ENCODE measurements around the gene ST3GAL3.
A peak's percentile ranks its signal among the peaks of the same experiment; 100 is the strongest.

ST3GAL3 gene

DNA sequence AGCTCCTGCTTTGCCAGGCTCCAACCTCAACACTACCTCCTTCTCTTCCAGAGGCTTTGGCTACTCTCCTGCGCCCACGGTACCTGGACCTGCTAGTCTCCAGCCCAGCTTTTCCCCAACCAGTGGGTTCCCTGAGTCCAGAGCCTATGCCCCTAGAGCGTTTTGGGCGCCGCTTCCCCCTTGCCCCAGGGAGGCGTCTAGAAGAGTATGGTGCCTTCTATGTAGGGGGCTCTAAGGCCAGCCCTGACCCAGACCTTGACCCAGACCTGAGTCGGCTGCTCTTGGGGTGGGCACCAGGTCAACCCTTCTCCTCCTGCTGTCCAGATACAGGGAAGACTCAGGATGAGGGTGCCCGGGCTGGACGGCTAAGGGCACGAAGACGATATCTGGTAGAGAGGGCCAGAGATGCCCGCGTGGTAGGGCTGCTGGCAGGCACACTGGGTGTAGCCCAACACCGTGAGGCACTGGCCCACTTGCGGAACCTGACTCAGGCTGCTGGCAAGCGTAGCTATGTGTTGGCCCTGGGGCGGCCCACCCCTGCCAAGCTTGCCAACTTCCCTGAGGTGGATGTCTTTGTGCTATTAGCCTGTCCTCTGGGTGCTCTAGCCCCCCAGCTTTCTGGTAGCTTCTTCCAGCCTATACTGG, 264.1 kb downstream of the ST3GAL3 start:
- Histone ChIP-seq H3K4me1 (ENCODE audit: control insufficient read depth, insufficient read depth, low read length) (no peaks in the 10 kb centered on the region), H3K9me3 (ENCODE audit: control insufficient read depth, insufficient read depth, low read depth, low read length) (no peaks in the 10 kb centered on the region), H3K36me3 (ENCODE audit: control insufficient read depth in 2 of 2, insufficient read depth in 1 of 2, low read length in 2 of 2) (peaks cover 0 to 52% of the 10 kb centered on the region in 2 experiments; a peak in 1 of 3 replicates), H3K27ac (ENCODE audit: extremely low read depth, low read depth, low read length) (no peak overlapping the region), H3K4me3 (ENCODE audit: low read depth, low read length) (no peak overlapping the region)
- POLR2A ChIA-PET = interaction anchor here (1.7 kb wide), 1 partner anchor 321 kb away, joined by 5 read pairs; the partner anchor contains the start of gene KDM4A
- CTCF ChIA-PET = interaction anchor here (0.6 to 1.2 kb wide), 5 partner anchors 36 to 699 kb away, joined by 3 to 7 read pairs (median 3); no protein-coding TSS in a partner anchor
- TF ChIP-seq ZNF292 (tag by site-specific recombination; IDR thresholded peaks at IDR 0.05; ENCODE audit: borderline replicate concordance, low read depth) (no peak), ZEB2 (tag by site-specific recombination; IDR thresholded peaks at IDR 0.05) (no peak), REPIN1 (tag by site-specific recombination; IDR thresholded peaks at IDR 0.05; ENCODE audit: low read depth) (no peak), ZNF433 (tag by site-specific recombination; IDR thresholded peaks at IDR 0.05; ENCODE audit: low read depth) (no peak), HOXA7 (CRISPR knock-in tag; IDR thresholded peaks at IDR 0.05; ENCODE audit: borderline replicate concordance) (no peak), KLF16 (tag by site-specific recombination; IDR thresholded peaks at IDR 0.05) (no peak), ZNF354C (tag by site-specific recombination; IDR thresholded peaks at IDR 0.05; ENCODE audit: borderline replicate concordance, low read depth) (no peak), ZNF132 (tag by site-specific recombination; IDR thresholded peaks at IDR 0.05; ENCODE audit: borderline replicate concordance) (no peak), KLF8 (tag by site-specific recombination; IDR thresholded peaks at IDR 0.05) (no peak), ZNF843 (tag by site-specific recombination; IDR thresholded peaks at IDR 0.05) (no peak), ZNF24 (tag by site-specific recombination; IDR thresholded peaks at IDR 0.05) (no peak), ZBTB6 (tag by site-specific recombination; IDR thresholded peaks at IDR 0.05) (no peak), ZNF16 (tag by site-specific recombination; IDR thresholded peaks at IDR 0.05; ENCODE audit: low read depth) (no peak), ZNF830 (tag by site-specific recombination; IDR thresholded peaks at IDR 0.05; ENCODE audit: low read depth) (no peak), ZNF114 (tag by site-specific recombination; IDR thresholded peaks at IDR 0.05) (no peak)
- TF ChIP-seq, protein P1, sequence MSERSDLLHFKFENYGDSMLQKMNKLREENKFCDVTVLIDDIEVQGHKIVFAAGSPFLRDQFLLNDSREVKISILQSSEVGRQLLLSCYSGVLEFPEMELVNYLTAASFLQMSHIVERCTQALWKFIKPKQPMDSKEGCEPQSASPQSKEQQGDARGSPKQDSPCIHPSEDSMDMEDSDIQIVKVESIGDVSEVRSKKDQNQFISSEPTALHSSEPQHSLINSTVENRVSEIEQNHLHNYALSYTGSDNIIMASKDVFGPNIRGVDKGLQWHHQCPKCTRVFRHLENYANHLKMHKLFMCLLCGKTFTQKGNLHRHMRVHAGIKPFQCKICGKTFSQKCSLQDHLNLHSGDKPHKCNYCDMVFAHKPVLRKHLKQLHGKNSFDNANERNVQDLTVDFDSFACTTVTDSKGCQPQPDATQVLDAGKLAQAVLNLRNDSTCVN (tag by site-specific recombination; optimal IDR thresholded peaks at IDR 0.05) = no peak

GRCh38 chr1:43973981-43974442, 266.7 kb downstream of the ST3GAL3 start:
- TF ChIP-seq ZNF10 (tag by site-specific recombination; IDR thresholded peaks at IDR 0.05) (no peak), PRDM1 (tag by site-specific recombination; IDR thresholded peaks at IDR 0.05) (peak; percentile 65), ZNF398 (tag by site-specific recombination; IDR thresholded peaks at IDR 0.05) (peak; percentile 80), ZNF394 (tag by site-specific recombination; IDR thresholded peaks at IDR 0.05; ENCODE audit: borderline replicate concordance) (no peak), KLF9 (tag by site-specific recombination; IDR thresholded peaks at IDR 0.05; ENCODE audit: low read depth) (peak; percentile 34; the same call in 1 of the 2 replicates)
- Histone ChIP-seq H3K9me3 (ENCODE audit: control insufficient read depth, insufficient read depth, low read depth, low read length) (no peaks in the 10 kb centered on the region), H3K27ac (ENCODE audit: extremely low read depth, low read depth, low read length) (peak overlapping the region; percentile 70), H3K4me3 (ENCODE audit: low read depth, low read length) (peak overlapping the region; percentile 88), H3K36me3 (ENCODE audit: control insufficient read depth in 2 of 2, insufficient read depth in 1 of 2, low read length in 2 of 2) (peaks cover 7 to 57% of the 10 kb centered on the region in 2 experiments; a peak in 2 of 3 replicates), H3K4me1 (ENCODE audit: control insufficient read depth, insufficient read depth, low read length) (no peaks in the 10 kb centered on the region)
- POLR2A ChIA-PET = interaction anchor here (1.1 to 2.0 kb wide), 5 partner anchors 14 to 211 kb away, joined by 3 to 6 read pairs (median 4); partner anchors contain the start of gene SLC6A9
- CTCF ChIA-PET = interaction anchor here (0.7 to 1.2 kb wide), 3 partner anchors 28 to 209 kb away, joined by 3 to 4 read pairs (median 4); no protein-coding TSS in a partner anchor
